ENCODE data around the gene SLC26A1. TPM values are rescaled to one million over a fixed set of nuclear protein-coding genes. Genes with fewer than 3 reads are reported as not detected.
A peak's percentile ranks its signal among the peaks of the same experiment; 100 is the strongest.

The SLC26A1 gene
- polyA plus RNA-seq, 1 donor from 2014 or later = 0.12 TPM

DNA sequence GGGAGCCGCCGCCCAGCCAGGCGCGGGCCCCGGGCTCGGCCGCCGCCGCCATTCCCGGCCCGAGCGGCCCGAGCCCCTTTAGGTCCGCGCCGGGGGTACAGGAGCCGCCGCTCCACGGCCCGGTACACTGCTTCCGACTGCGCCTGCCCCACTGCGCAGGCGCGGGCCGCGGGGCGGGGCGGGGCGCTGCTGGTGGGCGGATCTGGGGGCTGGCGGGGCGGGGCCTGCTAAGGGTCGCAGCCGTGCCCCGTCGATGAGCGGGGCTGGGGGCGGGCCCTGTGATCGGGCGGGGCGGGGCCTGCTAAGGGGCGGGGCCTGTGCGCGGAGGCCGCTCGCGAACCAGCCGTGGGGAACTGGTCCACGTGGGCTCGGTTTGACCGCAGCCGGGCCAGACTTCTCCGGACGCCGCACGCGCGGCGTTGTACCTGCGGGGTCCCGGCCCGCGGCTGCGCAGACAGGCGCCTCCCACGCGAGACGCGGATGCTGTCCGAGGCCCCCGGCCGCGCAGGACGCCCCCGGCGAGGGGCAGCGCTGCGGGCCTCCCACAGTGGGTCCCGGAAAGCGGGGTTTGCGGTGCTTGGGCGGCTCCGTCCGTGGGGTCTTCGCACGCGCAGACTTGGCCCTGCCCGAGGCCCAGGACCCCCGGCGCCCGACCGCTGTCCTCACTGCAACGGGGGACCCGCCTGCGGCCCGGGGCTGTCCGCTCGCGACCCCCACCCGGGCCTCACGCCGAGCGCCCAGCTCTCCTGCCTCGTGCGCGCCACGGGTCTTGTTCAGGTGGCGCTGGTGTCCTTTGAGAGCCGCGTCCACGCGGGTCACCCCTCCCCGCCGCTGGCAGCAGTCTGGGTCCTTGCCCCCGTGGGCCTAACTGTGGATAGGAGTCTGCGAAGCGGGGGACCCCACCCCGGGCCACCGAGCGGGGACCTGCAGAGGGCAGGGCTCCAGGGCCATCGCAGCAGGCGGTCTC is 19.5 kb downstream of the SLC26A1 start, which contains the start of gene DGKQ:
Gene DGKQ, minus strand, starts transcription at position 139 of the 967 bp plus-strand sequence. Its CDS starts 87 bp downstream, at position 52.
- H4K20me1 ChIP-seq (ENCODE audit: insufficient read depth) = no peaks in the 10 kb centered on the region
- H3F3A ChIP-seq (ENCODE audit: insufficient read depth, low read length, poor library complexity, severe bottlenecking) = no peaks in the 10 kb centered on the region
- no peak within 1 kb of the TSS for H2AFZ ChIP-seq (ENCODE audit: low read depth, low read length)
- peak within 1 kb of the TSS; percentile 55 for H3K4me2 ChIP-seq (ENCODE audit: low read length)
- H3K36me3 ChIP-seq (ENCODE audit: insufficient read depth, low read length) = no peaks in the 10 kb centered on the region
- H3K79me2 ChIP-seq (replicated peaks; ENCODE audit: insufficient read depth, low read length) = no peaks in the 10 kb centered on the region
- H3K9me2 ChIP-seq (ENCODE audit: insufficient read depth, low read length) = no peaks in the 10 kb centered on the region
- no peaks in the 10 kb centered on the region for H3K27me3 ChIP-seq (ENCODE audit: insufficient read depth, low read depth, low read length)
- peak; percentile 64 for TF ChIP-seq POLR2AphosphoS5 (IDR thresholded peaks at IDR 0.05)
- TF ChIP-seq, protein P1, sequence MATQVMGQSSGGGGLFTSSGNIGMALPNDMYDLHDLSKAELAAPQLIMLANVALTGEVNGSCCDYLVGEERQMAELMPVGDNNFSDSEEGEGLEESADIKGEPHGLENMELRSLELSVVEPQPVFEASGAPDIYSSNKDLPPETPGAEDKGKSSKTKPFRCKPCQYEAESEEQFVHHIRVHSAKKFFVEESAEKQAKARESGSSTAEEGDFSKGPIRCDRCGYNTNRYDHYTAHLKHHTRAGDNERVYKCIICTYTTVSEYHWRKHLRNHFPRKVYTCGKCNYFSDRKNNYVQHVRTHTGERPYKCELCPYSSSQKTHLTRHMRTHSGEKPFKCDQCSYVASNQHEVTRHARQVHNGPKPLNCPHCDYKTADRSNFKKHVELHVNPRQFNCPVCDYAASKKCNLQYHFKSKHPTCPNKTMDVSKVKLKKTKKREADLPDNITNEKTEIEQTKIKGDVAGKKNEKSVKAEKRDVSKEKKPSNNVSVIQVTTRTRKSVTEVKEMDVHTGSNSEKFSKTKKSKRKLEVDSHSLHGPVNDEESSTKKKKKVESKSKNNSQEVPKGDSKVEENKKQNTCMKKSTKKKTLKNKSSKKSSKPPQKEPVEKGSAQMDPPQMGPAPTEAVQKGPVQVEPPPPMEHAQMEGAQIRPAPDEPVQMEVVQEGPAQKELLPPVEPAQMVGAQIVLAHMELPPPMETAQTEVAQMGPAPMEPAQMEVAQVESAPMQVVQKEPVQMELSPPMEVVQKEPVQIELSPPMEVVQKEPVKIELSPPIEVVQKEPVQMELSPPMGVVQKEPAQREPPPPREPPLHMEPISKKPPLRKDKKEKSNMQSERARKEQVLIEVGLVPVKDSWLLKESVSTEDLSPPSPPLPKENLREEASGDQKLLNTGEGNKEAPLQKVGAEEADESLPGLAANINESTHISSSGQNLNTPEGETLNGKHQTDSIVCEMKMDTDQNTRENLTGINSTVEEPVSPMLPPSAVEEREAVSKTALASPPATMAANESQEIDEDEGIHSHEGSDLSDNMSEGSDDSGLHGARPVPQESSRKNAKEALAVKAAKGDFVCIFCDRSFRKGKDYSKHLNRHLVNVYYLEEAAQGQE (IDR thresholded peaks at IDR 0.05; ENCODE audit: borderline replicate concordance) = no peak
- no peak within 1 kb of the TSS for H3K27ac ChIP-seq (ENCODE audit: low read length)
- H3K4me3 ChIP-seq (ENCODE audit: low read length) = peak within 1 kb of the TSS; percentile 81
- peak within 1 kb of the TSS; percentile 76 for H3K9ac ChIP-seq (ENCODE audit: low read length)
- no peaks in the 10 kb centered on the region for H3K9me3 ChIP-seq (ENCODE audit: low read length)

DNA sequence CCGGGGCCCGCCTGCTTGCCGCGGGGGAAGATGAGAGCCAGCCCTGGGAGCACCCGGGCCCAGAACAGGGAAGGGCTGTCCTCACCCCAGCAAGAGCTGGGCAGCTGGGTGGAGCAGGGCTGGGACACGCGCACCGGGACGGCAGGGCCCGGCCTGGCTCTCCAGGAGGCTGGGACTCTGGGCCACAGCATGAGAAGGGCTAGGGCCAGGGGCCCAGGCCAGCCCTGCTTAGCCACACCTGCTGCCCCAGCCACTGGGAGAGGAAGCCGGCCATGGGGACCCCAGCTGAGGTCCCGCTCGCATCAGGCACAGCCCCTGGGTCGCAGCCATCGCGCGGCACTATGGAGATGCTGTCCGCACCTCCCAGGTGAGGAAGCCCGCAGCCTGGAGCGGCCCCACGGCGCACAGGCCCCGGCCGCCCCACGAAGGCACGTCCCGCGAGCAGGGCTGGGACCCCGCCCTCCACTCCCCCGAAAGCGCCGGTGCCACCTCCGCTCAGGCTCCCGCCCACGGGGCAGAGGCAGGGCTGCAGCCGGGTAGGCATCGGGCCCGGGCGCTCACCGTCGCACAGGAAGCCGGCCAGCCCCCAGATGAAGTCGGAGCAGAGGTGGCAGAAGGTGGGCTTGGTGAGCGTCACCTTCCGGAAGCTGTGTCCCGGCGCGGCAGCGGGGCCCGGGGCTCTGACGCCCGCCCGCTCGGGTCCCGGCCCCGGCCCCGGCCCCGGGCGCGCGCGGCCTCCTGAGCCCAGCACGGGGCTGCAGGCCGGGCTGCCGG is 20.4 kb downstream of the SLC26A1 start:
- H3K27ac ChIP-seq (ENCODE audit: low read length) = no peak overlapping the region
- no peaks in the 10 kb centered on the region for H3K9me3 ChIP-seq (ENCODE audit: low read length)
- peak overlapping the region; percentile 55 for H3K4me2 ChIP-seq (ENCODE audit: low read length)
- H2AFZ ChIP-seq (ENCODE audit: low read depth, low read length) = no peak overlapping the region
- peak; percentile 48 for TF ChIP-seq MXI1 (conservative IDR thresholded peaks at IDR 0.05; ENCODE audit: poor library complexity, severe bottlenecking)
- TF ChIP-seq, protein P2, sequence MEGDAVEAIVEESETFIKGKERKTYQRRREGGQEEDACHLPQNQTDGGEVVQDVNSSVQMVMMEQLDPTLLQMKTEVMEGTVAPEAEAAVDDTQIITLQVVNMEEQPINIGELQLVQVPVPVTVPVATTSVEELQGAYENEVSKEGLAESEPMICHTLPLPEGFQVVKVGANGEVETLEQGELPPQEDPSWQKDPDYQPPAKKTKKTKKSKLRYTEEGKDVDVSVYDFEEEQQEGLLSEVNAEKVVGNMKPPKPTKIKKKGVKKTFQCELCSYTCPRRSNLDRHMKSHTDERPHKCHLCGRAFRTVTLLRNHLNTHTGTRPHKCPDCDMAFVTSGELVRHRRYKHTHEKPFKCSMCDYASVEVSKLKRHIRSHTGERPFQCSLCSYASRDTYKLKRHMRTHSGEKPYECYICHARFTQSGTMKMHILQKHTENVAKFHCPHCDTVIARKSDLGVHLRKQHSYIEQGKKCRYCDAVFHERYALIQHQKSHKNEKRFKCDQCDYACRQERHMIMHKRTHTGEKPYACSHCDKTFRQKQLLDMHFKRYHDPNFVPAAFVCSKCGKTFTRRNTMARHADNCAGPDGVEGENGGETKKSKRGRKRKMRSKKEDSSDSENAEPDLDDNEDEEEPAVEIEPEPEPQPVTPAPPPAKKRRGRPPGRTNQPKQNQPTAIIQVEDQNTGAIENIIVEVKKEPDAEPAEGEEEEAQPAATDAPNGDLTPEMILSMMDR (IDR thresholded peaks at IDR 0.05; ENCODE audit: poor library complexity, severe bottlenecking) = no peak
- no peaks in the 10 kb centered on the region for H3K9me2 ChIP-seq (ENCODE audit: insufficient read depth, low read length)
- H3K27me3 ChIP-seq (ENCODE audit: insufficient read depth, low read depth, low read length) = peaks cover 5% of the 10 kb centered on the region
- peak overlapping the region; percentile 76 for H3K9ac ChIP-seq (ENCODE audit: low read length)
- H3K4me3 ChIP-seq (ENCODE audit: low read length) = peak overlapping the region; percentile 81
- no peaks in the 10 kb centered on the region for H4K20me1 ChIP-seq (ENCODE audit: insufficient read depth)
- no peaks in the 10 kb centered on the region for H3K36me3 ChIP-seq (ENCODE audit: insufficient read depth, low read length)
- no peaks in the 10 kb centered on the region for H3K79me2 ChIP-seq (replicated peaks; ENCODE audit: insufficient read depth, low read length)
- no peaks in the 10 kb centered on the region for H3F3A ChIP-seq (ENCODE audit: insufficient read depth, low read length, poor library complexity, severe bottlenecking)

All from neural cell (in vitro differentiated cells).